KMS-11 (cell line): ENCODE measurements around the gene MORN1.

Source experiments
- H2AFZ ChIP-seq: fragments of 200-600 bp; sonication (generic); 2 replicates; pipeline ENCODE4 v1.6.1; 2016; ENCODE audit warnings: antibody characterized with exemption, mixed run types, low read depth
- H3K27ac ChIP-seq: fragments of 200-600 bp; sonication (generic); 2 replicates; pipeline ENCODE4 v1.6.1; 2016; ENCODE audit warnings: mild to moderate bottlenecking, mixed run types
- H3K27me3 ChIP-seq: fragments of 200-600 bp; sonication (generic); 2 replicates; pipeline ENCODE4 v1.6.1; 2017; ENCODE audit warnings: mild to moderate bottlenecking, low read depth, mixed run types, moderate library complexity; ENCODE audit not compliant: insufficient read depth
- H3K36me3 ChIP-seq: fragments of 200-600 bp; sonication (generic); 2 replicates; pipeline ENCODE4 v1.6.1; 2017; ENCODE audit warnings: mild to moderate bottlenecking, mixed run types; ENCODE audit not compliant: insufficient read depth
- H3K4me1 ChIP-seq: fragments of 200-600 bp; sonication (generic); 2 replicates; pipeline ENCODE4 v1.6.1; 2016; ENCODE audit warnings: mild to moderate bottlenecking, low read depth, mixed run types; ENCODE audit not compliant: poor library complexity, severe bottlenecking
- H3K4me2 ChIP-seq: fragments of 200-600 bp; sonication (generic); 2 replicates; pipeline ENCODE4 v1.7.0; 2016; ENCODE audit warnings: mild to moderate bottlenecking, mixed run types
- H3K4me3 ChIP-seq: fragments of 200-600 bp; sonication (generic); IDR thresholded peaks from 2 replicates; pipeline ENCODE4 v1.6.1; 2017; ENCODE audit warnings: low read depth, low read length, mixed read lengths; ENCODE audit not compliant: insufficient read depth
- H3K79me2 ChIP-seq: fragments of 200-600 bp; sonication (generic); 2 replicates; pipeline ENCODE4 v1.6.1; 2016; ENCODE audit warnings: low read depth, mixed run types; ENCODE audit not compliant: insufficient read depth
- H3K9ac ChIP-seq: fragments of 200-600 bp; sonication (generic); 2 replicates; pipeline ENCODE4 v1.6.1; 2016; ENCODE audit warnings: mild to moderate bottlenecking, mixed run types
- H4K20me1 ChIP-seq: fragments of 200-600 bp; sonication (generic); 2 replicates; pipeline ENCODE4 v1.6.1; 2016; ENCODE audit warnings: mild to moderate bottlenecking, mixed run types; ENCODE audit not compliant: insufficient read depth
- CTCF ChIP-seq: fragments of 200-600 bp; sonication (generic); conservative IDR thresholded peaks from 2 replicates; pipeline ENCODE4 v1.6.1; 2017; ENCODE audit warnings: low read depth, mild to moderate bottlenecking, antibody characterized with exemption, low read length, moderate library complexity, mixed read lengths

The MORN1 gene

GRCh38 chr1:2375923-2376260, 15.5 kb downstream of the MORN1 start:
- no peak overlapping the region for H3K9ac ChIP-seq
- H2AFZ ChIP-seq = no peak overlapping the region
- H3K27ac ChIP-seq = no peak overlapping the region
- no peaks in the 10 kb centered on the region for H4K20me1 ChIP-seq
- H3K4me3 ChIP-seq = no peak overlapping the region
- no peak overlapping the region for H3K4me2 ChIP-seq
- no peaks in the 10 kb centered on the region for H3K4me1 ChIP-seq
- no peak for TF ChIP-seq CTCF
- no peaks in the 10 kb centered on the region for H3K36me3 ChIP-seq
- H3K79me2 ChIP-seq = no peaks in the 10 kb centered on the region
- peaks cover 94% of the 10 kb centered on the region for H3K27me3 ChIP-seq

GRCh38 chr1:2375246-2375922, 16.0 kb downstream of the MORN1 start:
- no peak overlapping the region for H3K4me3 ChIP-seq
- H3K27me3 ChIP-seq = peaks cover 94% of the 10 kb centered on the region
- no peak for TF ChIP-seq CTCF
- H3K27ac ChIP-seq = no peak overlapping the region
- H3K4me2 ChIP-seq = no peak overlapping the region
- no peaks in the 10 kb centered on the region for H3K4me1 ChIP-seq
- H2AFZ ChIP-seq = no peak overlapping the region
- no peaks in the 10 kb centered on the region for H3K36me3 ChIP-seq
- H3K9ac ChIP-seq = no peak overlapping the region
- no peaks in the 10 kb centered on the region for H3K79me2 ChIP-seq
- no peaks in the 10 kb centered on the region for H4K20me1 ChIP-seq

- Histone ChIP-seq H3K4me1 (no peaks in the 10 kb centered on the region), H3K79me2 (no peaks in the 10 kb centered on the region), H3K27me3 (peaks cover 92% of the 10 kb centered on the region), H3K27ac (no peak overlapping the region), H3K4me3 (no peak overlapping the region), H4K20me1 (no peaks in the 10 kb centered on the region), H3K4me2 (no peak overlapping the region), H2AFZ (no peak overlapping the region), H3K9ac (no peak overlapping the region), H3K36me3 (no peaks in the 10 kb centered on the region)
- no peak for TF ChIP-seq CTCF
These were observed 16.9 kb downstream of the MORN1 start for GRCh38 chr1:2374252-2375155.

- no peak overlapping the region for H2AFZ ChIP-seq
- H3K27ac ChIP-seq = no peak overlapping the region
- H3K9ac ChIP-seq = no peak overlapping the region
- no peaks in the 10 kb centered on the region for H4K20me1 ChIP-seq
- peaks cover 89% of the 10 kb centered on the region for H3K27me3 ChIP-seq
- no peaks in the 10 kb centered on the region for H3K79me2 ChIP-seq
- H3K4me2 ChIP-seq = no peak overlapping the region
- no peak for TF ChIP-seq CTCF
- H3K4me3 ChIP-seq = no peak overlapping the region
- H3K4me1 ChIP-seq = no peaks in the 10 kb centered on the region
- H3K36me3 ChIP-seq = no peaks in the 10 kb centered on the region
These were observed 17.7 kb downstream of the MORN1 start for GRCh38 chr1:2373551-2374251.
